PC-9 (cell line): ENCODE results near the gene HBE1.

Source experiments
- CTCF ChIP-seq: fragments of 200-600 bp; sonication (generic); conservative IDR thresholded peaks from 2 replicates; pipeline ENCODE4 v1.6.1; 2017; ENCODE audit warnings: mixed run types, antibody characterized with exemption, mild to moderate bottlenecking, moderate library complexity
- EZH2 ChIP-seq: fragments of 200-600 bp; sonication (generic); IDR thresholded peaks from 2 replicates; pipeline ENCODE4 v1.8.0; 2017; ENCODE audit warnings: antibody characterized with exemption, low read depth

- TF ChIP-seq EZH2: no peak
- TF ChIP-seq CTCF: no peak
Observed at GRCh38 chr11:5238486-5238885, 31.3 kb downstream of the HBE1 start.
